SK-MEL-5 (cell line): Measurements from ENCODE around the gene MS4A2. TPM values are rescaled to one million over a fixed set of nuclear protein-coding genes. Genes with fewer than 3 reads are reported as not detected.
"Not testable (repeated sequence)": the region's sequence is repeated elsewhere in the genome, so short reads cannot be mapped to it uniquely, and the experiment has no call there.

Source experiments
- DNase-seq: peaks from one replicate; pipeline ENCODE4 v3.0.0-alpha.2; 2016; ENCODE audit warnings: low read depth, low spot score
- in situ Hi-C: cut with HindIII; loops from 2 replicates; pipeline ENCODE4 v1.10.0; 2016; ENCODE audit warnings: low sequenced_read_pairs, high pct_unique_total_duplicates, low pct_unique_long_range_greater_than_20kb
- total RNA-seq: library from RNA; depleted of rRNA; stranded (reverse); fragments of >200 nt; shearing (Covaris generic); gene quantifications from 2 replicates; pipeline ENCODE4 v1.2.3, GENCODE V29; 2014; rRNA removed

Gene MS4A2
- total RNA-seq, 1 experiment from 2014 or later, result not detected

DNA sequence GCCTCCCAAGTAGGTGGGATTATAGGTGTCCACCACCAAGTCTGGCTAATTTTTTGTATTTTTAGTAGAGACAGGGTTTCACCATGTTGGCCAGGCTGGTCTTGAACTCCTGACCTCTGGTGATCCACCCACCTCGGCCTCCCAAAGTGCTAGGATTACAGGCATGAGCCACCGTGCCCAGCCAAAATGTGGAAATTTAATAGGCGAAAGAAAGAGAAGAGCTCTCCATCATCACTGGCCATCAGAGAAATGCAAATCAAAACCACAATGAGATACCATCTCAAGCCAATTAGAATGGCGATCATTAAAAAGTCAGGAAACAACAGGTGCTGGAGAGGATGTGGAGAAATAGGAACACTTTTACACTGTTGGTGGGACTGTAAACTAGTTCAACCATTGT is 40.4 kb downstream of the MS4A2 start:
- in situ Hi-C loops, DNase-seq: not testable (repeated sequence)

- in situ Hi-C loops, result no loop called here
- no peak for DNase-seq
Measured at GRCh38 chr11:60129853-60130252, 41.4 kb downstream of the MS4A2 start.

- in situ Hi-C loops, result no loop called here
- peak; percentile 90 for DNase-seq
Measured at GRCh38 chr11:60130496-60130895, 42.0 kb downstream of the MS4A2 start.

DNA sequence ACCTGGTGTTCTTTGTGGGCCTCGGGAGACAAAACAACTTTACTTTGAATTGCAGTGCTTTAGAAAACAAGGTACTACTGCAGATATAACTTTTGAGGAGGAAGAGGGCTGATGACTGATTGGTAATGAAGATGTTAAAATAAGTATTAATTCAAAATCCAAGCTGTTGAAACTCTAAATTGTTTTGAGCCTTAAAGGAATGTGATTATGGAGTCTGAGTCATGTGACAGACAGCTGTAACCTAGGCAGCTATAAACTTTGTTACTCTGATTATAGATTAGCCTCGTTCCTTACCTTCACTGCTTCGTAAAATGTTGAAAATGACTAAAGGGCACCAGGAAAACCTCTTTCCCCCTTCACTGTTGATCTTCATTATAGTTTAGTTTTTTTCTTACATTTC is 43.4 kb downstream of the MS4A2 start:
- in situ Hi-C loops, result no loop called here

DNA sequence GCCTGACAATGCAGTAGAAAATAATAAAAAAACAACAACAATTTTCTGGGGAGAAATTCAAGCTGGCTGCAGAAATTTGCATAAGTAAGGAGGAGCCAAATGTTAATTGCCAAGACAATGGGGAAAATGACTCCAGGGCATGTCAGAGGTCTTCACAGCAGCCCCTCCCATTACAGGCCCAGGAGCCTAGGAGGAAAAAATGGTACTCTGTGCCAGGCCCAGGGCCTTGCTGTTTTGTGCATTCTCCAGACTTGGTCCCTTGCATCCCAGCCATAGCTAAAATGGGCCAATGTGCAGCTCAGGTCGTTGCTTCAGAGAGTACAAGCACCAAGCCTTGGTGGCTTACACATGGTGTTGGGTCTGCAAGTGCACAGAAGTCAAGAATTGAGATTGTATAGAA is 45.5 kb downstream of the MS4A2 start:
- no peak for DNase-seq
- in situ Hi-C loops, result no loop called here

More for the DNA sequence above, 43.4 kb downstream of the MS4A2 start:
- DNase-seq, result no peak

DNA sequence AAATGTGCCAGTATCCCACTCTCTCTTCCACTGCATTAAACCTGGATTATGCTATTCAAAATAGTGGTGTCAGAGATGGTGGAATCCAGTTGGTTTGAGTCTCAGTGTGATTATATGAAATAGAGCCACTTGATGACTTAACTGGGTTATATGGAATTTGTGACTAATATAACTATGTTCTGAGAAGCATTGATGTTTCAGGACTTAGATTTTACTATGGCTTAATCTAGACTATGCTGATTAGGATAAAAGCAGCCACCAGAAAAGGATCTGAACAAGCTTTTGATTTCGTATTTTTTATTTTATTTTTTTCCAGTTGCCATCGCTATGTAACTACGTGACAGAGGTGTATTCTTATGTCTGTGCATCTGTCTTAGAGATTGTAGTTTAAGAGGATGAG is 55.3 kb downstream of the MS4A2 start:
- in situ Hi-C loops, result no loop called here
- DNase-seq, result no peak

DNA sequence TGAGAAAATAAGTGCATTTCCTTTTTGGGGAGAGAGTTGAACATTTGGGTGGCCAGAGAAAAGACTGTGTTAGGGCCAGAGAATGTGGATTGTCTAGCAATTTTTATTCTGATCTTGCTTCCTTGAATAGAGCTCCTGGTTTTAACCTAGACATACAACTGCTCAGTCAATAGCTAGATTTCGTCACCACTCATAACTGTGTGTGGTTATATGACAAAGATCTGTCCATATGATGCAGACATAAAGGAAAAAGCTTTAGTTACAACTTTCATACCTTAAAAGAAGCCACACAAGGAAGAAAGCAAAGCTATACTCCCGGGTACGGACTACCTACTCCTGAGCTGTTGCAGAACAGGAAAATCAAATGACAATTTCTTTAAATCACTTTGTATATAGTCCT is 57.2 kb downstream of the MS4A2 start:
- no peak for DNase-seq
- in situ Hi-C loops, result no loop called here

Other genes starting within 250 kb of the MS4A2 start
- 0.55 TPM in 1 of 2 replicates, not detected in the other for gene CBLIF, start 243.2 kb upstream of the MS4A2 start, total RNA-seq
- 219 and 227 TPM in 2 replicates for gene TCN1, start 222.2 kb upstream of the MS4A2 start, total RNA-seq
- not detected in 2 replicates for gene OOSP3, start 209.9 kb upstream of the MS4A2 start, total RNA-seq
- not detected in 2 replicates for gene OOSP1, start 150.2 kb upstream of the MS4A2 start, total RNA-seq
- not detected in 2 replicates for gene OOSP4A, start 124.6 kb upstream of the MS4A2 start, total RNA-seq
- not detected in 2 replicates for gene OOSP4B, start 71.5 kb upstream of the MS4A2 start, total RNA-seq
- gene OOSP2, start 48.3 kb upstream of the MS4A2 start, total RNA-seq, result not detected in 2 replicates
- gene MS4A3, start 32.0 kb upstream of the MS4A2 start, total RNA-seq, result not detected in 2 replicates
- 0.53 TPM in 1 of 2 replicates, not detected in the other for gene MS4A6A, start 94.4 kb downstream of the MS4A2 start, total RNA-seq
- not detected in 2 replicates for gene MS4A4E, start 154.5 kb downstream of the MS4A2 start, total RNA-seq
- not detected in 2 replicates for gene MS4A4A, start 192.0 kb downstream of the MS4A2 start, total RNA-seq
- not detected in 2 replicates for gene MS4A6E, start 238.6 kb downstream of the MS4A2 start, total RNA-seq